ENCODE data around the gene SLC15A1.

The SLC15A1 gene

DNA sequence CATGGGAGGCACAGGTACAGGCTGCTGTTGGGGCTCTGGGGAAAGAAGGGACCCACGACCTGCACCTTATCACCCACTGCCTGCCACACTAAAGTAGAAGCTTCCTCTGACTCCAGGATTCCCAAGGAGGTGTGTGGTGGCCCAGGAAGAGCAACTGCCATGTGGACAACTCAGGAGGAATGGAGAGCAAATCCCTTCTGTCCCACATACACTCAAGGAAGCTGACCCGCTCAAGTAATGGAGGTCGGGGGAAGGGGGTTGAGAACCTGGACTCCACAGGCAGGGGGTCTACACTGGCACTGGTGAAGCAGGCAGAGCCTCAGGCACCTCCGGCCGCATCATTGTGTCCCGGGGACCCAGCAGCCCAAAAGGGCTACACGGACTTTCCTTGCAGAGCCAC, 29.4 kb upstream of the SLC15A1 start:
- in situ Hi-C loops (cut with MboI; ENCODE audit: low pct_unique_long_range_greater_than_20kb, low sequenced_read_pairs): no loop called here
- no peak for DNase-seq

DNA sequence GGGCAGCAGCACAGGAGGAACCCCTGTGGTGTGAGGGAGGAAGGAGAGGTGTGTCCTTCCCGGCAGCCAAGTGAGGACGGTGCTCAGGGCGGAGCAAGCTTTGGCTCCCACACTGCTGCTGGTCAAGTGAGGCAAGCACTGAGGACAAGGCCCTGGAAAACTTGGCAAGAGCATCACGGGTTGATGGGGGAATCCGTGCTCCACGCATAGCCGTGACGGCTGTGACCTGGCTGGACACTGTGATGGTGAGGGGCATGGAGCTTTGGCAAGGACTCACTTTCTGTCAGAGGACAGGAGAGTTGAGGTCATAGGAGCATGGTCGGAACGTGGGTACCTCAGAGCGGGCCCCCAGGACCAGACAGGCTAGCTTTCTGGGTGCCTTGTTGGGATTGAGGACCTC, 29.0 kb upstream of the SLC15A1 start:
- no peak for DNase-seq

DNA sequence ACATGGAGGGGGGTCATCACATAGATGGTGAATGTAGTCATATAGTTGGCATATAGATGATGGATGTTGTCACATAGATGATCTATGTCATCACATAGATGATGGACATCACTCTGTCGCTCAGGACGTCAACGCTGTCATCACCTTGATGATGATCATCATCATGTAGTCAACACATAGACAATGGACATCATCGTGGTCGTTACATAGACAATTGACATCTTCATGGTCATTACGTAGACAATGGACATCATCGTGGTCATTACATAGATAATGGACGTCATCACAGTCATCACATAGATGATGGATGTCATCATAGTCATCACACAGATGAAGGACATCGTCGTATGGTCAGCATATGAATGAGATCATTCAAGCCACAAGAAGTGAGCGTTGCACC, 28.6 kb upstream of the SLC15A1 start:
- in situ Hi-C loops (cut with MboI; ENCODE audit: low pct_unique_long_range_greater_than_20kb, low sequenced_read_pairs): no loop called here
- no peak for DNase-seq

More for the DNA sequence above, 29.0 kb upstream of the SLC15A1 start:
- in situ Hi-C loops (cut with MboI; ENCODE audit: low pct_unique_long_range_greater_than_20kb, low sequenced_read_pairs): no loop called here

DNA sequence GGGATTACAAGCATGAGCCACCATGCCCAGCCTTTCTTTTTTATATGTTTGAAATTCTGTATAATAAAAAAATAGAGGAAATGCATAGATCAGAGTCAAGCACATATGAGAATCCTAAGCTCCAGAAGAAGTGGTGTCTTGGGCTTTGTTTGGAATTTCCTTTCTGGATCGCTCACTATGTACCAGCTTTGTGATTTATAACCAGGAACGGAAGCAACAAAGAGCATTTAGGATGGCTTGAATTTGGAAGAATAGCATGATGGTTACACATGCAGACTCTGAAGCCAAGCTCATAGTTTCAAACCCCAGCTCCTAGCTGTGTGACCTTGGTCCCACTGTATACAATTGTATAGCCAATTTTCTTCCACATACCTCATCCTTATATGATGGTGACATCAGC, 28.0 kb upstream of the SLC15A1 start:
- DNase-seq: no peak
- in situ Hi-C loops (cut with MboI; ENCODE audit: low pct_unique_long_range_greater_than_20kb, low sequenced_read_pairs): no loop called here

DNA sequence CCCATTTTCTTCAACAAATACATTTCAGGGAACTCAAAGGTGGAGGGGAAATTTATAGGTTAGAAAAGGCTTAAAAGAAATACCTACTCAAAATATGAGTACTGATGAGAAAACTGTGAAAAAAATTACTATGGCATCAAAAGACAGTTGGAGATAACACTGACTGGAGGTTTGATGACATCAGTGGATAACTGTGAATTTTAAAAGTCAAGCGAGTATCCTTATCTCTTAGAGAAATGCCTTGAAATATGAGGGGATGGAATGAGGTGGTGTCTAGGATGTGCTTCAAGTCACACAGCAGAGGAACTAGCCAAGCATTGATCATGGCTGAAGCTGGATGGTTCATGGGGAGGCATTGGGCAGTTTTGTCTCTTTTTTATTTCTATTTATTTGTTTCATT, 27.2 kb upstream of the SLC15A1 start:
- DNase-seq: no peak
- in situ Hi-C loops (cut with MboI; ENCODE audit: low pct_unique_long_range_greater_than_20kb, low sequenced_read_pairs): no loop called here

DNA sequence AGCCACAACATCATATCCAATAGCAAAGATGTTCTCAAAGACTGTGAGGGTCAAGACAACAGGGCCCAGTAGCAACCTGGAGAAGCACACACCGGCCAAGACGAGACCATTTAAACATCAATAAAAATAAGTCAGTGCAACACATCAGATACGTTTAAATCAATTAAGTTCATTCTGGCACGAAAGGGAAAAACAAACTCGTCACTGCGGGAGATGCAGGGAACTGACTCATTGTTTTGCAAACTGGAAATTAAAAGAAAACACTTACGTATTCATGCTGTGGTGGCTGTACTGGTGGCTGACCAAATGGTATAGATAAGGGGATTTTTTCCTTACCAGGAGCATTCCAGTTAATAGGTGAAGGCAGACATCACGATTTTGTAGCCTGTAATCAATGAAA, 26.3 kb upstream of the SLC15A1 start:
- in situ Hi-C loops (cut with MboI; ENCODE audit: low pct_unique_long_range_greater_than_20kb, low sequenced_read_pairs): no loop called here
- DNase-seq: no peak

DNA sequence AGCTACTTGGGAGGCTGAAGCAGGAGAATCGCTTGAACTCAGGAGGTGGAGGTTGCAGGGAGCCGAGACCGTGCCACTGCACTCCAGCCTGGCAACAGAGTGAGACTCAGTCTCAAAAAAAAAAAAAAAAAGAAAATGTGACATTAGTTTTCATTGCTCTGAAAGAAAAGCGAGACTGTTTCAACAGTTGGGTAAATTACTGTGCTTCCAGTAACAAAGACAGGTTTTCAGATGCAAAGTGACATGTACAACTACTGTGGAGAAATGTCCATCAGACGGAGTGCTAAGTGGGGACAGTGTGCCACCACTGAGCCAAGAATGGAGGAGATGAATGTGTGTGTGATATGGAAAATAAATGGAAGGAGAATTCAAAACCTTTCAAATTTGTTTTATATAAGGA, 24.2 kb upstream of the SLC15A1 start:
- DNase-seq: no peak
- in situ Hi-C loops (cut with MboI; ENCODE audit: low pct_unique_long_range_greater_than_20kb, low sequenced_read_pairs): no loop called here

DNA sequence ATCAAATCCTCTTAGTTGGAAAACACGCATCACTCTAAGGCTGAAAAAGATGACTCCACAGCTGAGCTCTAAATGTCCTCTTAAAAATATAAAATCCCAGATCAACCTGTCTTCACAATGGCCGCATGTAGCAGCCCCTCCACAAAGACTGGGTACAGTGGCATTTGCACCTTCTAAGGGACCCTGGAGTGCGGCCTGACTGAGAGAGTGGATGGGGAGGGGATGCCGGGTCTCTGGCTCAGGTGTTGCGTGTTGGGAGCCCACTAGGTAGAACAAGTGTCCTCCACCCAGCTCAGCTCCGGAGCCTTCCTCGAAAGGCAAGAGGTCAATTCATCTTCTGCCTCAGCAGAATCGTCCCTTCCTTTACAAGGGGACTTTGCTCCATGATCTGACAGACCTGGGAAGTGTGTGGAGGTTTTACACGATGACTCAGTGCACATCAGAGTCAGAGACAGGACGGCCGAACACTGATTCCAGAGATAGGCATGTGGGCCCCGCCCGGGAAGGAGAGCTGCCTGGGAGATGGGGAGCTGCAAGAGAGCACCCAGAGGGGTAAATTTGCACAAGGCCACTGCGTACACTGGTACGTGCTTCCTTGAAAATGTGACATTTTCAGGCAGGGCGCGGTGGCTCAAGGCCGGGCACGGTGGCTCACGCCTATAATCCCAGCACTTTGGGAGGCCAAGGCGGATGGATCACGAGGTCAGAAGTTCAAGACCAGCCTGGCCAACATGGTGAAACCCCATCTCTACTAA, 23.5 kb upstream of the SLC15A1 start:
- in situ Hi-C loops (cut with MboI; ENCODE audit: low pct_unique_long_range_greater_than_20kb, low sequenced_read_pairs): no loop called here
- no peak for DNase-seq

DNA sequence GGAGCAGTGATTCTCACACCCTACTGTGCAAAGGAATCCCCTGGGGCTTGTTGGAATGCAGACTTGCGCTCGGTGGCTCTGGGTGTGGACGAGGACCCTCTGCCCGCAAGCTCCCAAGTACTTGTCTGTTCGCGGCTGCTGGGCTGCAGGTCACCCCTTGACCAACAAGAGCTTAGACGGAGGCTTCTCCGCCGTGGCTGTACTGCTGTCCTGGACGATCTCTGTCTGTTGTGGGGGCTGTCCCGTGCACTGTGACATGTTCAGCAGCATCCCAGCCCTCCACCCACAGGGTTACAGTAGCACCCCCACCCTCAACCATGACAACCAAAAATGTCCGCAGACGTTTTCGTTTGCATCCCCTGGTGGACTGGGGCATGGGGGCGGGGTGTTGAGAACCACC, 22.9 kb upstream of the SLC15A1 start:
- in situ Hi-C loops (cut with MboI; ENCODE audit: low pct_unique_long_range_greater_than_20kb, low sequenced_read_pairs): no loop called here
- DNase-seq: no peak

DNA sequence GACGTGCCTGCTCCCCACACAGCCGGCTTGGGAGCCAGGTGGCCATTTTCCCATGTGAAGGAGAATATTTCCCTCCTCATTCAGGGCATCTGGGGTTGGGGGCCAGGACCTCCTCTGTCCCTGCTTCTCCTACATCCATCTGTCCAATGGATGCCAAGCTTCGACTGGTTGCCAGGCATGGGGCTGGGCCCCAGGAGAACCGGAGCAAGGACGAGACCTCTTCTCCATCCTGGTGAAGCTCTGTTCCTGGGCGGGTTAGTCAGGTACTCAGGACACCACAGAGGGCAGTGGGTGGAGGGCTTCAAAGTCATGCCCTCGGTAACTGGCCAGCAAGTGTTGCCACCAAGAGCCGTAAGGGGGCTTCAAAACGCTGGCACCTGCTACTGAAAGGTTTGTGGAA, 22.3 kb upstream of the SLC15A1 start:
- in situ Hi-C loops (cut with MboI; ENCODE audit: low pct_unique_long_range_greater_than_20kb, low sequenced_read_pairs): no loop called here
- DNase-seq: no peak

DNA sequence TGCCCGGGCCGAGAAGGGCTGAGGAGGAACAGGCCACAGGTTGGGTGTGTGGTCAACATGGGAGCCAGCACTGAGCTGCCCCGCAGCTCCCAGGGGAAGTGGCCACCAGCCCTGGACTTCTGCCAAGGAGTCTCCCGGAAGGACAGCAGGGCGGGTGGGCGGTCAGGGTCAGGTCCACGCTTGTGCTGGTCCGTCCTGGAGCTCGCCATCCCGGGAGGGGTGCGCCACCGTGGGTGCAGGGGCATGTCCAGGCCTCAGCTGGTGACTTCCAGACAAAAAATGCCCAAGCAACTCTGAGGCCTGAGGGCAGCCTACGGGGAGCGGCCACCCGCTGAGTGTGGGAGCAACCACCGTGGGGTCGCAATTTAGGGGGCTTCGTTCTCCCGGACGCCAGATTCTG, 21.4 kb upstream of the SLC15A1 start:
- in situ Hi-C loops (cut with MboI; ENCODE audit: low pct_unique_long_range_greater_than_20kb, low sequenced_read_pairs): no loop called here

DNA sequence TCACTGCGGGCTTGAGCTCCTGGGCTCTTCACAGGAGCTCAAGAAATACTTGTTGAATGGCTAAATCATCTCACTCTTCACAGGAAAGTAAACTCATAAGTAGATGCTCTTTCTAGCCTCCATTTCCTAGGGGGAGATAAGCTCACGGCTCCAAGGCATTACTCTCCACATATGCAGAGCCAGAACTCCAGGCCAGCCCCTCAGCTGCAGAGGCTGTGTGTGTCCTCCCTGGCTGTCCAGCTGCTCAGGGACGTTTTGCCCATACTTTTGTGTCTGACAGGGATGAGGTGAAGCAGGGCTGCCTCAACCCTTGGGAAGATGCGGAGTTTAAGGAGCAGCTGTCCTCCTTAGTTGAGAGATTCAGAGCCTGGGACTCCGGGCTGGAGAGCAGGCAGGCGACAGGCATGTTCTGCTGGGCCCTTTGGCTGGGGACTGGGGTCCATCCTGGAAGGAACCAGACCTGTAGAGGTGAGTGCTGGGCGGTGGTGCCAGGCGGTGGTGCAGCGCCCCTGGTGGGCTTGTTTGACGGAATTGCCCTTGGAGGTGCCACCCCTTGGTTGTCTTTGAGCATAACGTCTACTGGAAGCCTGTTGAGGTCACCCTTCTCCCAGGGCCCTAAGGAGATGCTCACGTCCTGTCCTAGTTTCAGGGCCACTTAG, 20.5 kb upstream of the SLC15A1 start:
- DNase-seq: no peak
- in situ Hi-C loops (cut with MboI; ENCODE audit: low pct_unique_long_range_greater_than_20kb, low sequenced_read_pairs): no loop called here

More for the DNA sequence above, 21.4 kb upstream of the SLC15A1 start:
- DNase-seq: no peak

DNA sequence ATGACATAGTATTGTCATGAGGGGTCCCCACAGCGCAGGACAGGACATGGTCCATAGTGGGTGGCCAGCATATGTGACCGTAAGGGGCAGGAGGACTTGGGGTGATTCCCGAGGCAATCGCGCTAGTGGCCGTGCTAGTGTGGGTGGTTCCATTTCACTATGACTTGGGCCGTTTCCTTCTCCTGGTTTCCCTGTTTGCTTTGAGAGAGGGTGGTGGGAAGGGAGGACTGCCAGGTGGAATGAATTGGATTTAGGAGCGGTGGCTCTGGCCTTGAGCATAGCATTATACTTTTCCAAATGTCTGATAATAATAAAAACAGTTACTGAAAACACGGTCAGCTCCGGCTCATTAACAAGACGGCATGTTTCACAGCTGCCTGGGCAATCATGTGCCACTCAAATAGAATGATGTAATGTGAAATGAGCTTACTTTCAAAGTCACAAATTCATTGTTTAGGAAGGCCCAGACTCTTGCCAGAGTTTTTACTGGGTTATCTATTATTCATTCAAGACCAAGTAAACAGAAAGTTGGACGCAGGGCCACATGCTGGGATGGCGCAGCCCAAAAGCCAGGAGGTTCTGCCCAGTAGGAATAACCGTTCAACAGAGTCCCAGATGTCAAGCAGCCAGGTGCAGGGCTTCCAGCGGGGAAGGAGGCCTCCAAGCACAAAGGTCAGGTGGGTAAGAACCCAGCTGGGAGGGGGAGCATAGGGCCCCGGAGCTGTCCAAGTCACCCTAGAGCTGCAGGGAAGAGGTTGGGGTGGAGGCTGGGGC, 19.6 kb upstream of the SLC15A1 start:
- no peak for DNase-seq
- in situ Hi-C loops (cut with MboI; ENCODE audit: low pct_unique_long_range_greater_than_20kb, low sequenced_read_pairs): no loop called here

DNA sequence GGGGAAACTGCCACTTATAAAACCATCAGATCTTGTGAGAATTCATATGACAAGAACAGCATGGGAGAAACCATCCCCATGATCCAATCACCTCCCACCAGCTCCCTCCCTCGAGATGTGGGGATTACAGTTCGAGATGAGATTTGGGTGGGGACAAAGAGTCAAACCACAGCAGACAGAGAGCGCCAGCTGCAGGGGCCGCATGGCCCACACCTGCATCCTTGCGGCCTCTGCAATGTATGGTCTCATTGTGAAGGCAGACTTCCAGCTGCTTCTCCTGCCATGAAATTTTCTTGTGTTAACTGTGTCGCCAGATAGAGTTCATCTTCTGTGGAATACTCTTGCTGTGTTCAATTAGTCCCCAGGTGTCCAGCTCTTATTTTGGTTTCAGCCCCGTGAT, 17.3 kb upstream of the SLC15A1 start:
- no peak for DNase-seq

DNA sequence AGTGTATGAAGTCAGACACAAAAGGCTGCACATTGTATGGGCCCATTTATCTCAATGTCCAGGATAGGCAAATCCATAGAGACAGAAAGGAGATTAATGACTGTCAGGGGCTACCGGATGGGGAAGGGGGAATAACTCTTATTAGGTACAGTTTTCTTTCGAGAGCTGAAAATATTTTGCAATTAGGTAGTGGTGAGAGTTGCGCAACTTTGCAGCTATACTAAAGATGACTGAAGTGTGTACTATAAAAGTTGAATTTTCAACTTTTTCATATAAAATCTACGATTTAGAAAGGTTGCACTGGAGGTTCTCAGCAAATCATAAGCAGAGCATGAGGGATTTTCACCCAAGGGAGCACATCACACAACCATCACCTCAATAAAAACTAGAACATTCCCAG, 16.1 kb upstream of the SLC15A1 start:
- no peak for DNase-seq
- in situ Hi-C loops (cut with MboI; ENCODE audit: low pct_unique_long_range_greater_than_20kb, low sequenced_read_pairs): no loop called here

More for the DNA sequence above, 17.3 kb upstream of the SLC15A1 start:
- in situ Hi-C loops (cut with MboI; ENCODE audit: low pct_unique_long_range_greater_than_20kb, low sequenced_read_pairs): no loop called here

DNA sequence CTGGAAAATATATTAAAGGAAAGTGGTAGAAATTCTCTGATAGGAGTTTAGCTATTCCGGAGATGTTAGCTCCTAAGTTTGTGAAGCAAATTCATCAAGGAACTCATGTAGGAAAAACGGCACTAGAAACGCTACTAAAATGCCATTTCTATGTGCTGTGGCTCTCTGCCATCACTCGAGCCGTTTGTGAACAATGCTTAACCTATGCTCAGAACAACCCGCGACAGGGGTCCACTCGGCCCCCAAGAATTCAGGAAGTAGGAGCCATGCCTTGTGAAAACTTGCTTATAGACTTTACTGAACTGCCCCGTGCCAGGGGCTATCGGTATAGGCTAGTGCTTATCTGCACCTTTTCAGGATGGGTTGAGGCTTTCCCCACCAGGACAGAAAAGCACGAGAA, 14.2 kb upstream of the SLC15A1 start:
- in situ Hi-C loops (cut with MboI; ENCODE audit: low pct_unique_long_range_greater_than_20kb, low sequenced_read_pairs): no loop called here
- no peak for DNase-seq

DNA sequence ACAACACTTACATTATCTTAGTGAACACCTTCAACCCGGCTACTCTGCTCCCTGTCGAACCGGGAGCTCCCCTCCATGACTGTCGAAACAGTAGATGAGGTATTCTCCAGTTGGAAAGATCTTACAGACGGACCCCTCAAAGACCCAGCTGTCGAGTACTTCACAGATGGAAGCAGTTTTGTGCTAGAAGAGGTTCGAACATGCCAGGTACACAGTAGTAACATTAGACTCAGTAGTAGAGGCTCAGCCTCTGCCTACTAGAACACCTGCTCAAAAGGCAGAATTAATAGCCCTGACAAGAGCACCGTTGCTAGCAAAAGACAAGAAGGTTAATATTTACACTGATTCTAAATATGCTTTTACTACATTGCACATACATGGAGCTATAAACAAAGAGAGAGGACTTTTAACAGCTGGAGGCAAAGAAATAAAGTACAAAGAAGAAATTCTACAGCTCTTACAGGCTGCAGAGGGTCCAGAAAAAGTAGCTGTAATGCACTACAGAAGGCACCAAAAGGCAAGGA, 13.6 kb upstream of the SLC15A1 start:
- DNase-seq: no peak
- in situ Hi-C loops (cut with MboI; ENCODE audit: low pct_unique_long_range_greater_than_20kb, low sequenced_read_pairs): no loop called here

DNA sequence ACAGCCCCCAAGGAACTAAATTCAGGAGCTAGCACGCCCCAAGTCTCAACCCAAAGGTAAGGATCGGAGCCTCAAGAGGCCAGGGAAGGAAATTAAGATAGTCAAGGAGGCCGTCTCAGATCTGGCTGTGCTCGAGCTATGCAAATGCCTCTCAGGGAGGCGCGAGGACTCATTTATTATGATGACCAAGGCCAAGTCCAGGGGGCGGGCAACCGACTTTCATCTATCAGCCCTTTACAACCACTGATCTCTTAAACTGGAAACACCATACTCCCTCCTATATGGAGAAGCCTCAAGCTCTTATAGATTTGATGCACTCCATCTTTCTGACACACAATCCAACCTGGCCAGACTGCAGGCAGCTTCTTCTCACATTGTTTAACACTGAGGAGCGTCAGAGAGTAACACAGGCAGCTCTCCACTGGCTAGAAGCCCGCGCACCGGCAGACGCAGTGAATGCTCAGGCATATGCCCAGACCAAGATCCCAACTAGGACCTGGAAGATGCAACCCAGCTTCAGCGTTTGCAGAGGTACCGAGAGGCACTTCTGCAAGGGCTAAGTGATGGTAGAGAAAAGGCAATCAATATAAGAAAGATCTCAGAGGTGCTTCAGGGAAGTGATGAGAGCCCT, 9.6 kb upstream of the SLC15A1 start:
- no peak for DNase-seq
- in situ Hi-C loops (cut with MboI; ENCODE audit: low pct_unique_long_range_greater_than_20kb, low sequenced_read_pairs): no loop called here

DNA sequence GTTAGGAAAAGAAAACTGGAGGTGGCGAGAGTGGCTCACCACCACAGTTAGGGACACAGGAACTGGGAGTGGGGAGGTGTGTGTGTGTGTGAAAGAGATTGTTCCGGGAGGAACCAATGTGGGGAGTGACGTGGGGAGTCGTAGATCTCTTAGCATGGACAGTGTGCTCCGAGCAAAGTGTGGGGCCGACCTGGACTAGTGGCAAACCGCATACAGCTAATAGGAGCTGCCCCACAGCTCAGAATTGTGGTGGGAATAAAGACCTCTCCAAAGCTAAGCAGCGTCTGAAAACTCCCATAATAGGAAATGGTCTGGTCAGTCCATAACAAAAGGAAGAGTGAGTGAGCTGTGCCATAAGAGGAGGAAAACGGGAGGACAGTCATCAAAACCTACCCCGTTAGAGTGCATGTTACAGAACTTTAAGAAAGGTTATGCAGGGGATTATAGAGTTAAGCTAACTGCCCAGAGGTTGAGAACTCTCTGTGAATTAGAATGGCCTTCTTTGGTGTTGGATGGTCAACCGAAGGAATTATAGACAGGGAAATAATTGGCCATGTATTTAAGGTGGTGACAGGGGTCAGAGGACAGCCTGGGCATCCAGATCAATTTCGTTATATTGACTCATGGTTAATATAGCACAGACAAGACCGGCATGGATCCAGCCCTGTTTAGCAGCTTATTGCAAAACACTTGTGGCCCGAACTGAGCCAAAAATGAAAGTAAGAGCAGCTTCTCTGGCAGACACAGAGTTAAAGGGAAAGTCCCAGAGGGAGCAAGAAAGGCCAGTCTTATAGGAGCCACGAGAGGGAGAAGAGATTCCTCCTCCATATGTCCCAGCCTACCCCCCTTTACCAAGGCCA, 8.9 kb upstream of the SLC15A1 start:
- DNase-seq: peak; percentile 3
- in situ Hi-C loops (cut with MboI; ENCODE audit: low pct_unique_long_range_greater_than_20kb, low sequenced_read_pairs): no loop called here

All from KBM-7 (cell line).